GM23338 (cell line): Measurements from ENCODE around the gene SYNDIG1L. TPM values are rescaled to one million over a fixed set of nuclear protein-coding genes. Genes with fewer than 3 reads are reported as not detected.

Source experiments
- ATAC-seq: fragments of 200-7000 bp; cut with Tn5 transposase; 3 replicates; pipeline ENCODE4 v1.9.1; 2020
- DNase-seq: peaks from one replicate; pipeline ENCODE4 v3.0.0-alpha.2; 2015; ENCODE audit warnings: low spot score
- H2AFZ ChIP-seq: fragments of 200-600 bp; sonication (generic); 2 replicates; pipeline ENCODE4 v1.8.0; 2016; ENCODE audit warnings: antibody characterized with exemption, mild to moderate bottlenecking, moderate library complexity
- H3F3A ChIP-seq: fragments of 200-600 bp; sonication (generic); replicated peaks from 2 replicates; pipeline ENCODE4 v1.8.0; 2017; ENCODE audit warnings: antibody characterized with exemption, mixed run types, low read depth
- H3K27ac ChIP-seq: fragments of 200-600 bp; sonication (generic); 2 replicates; pipeline ENCODE4 v1.6.1; 2016; ENCODE audit warnings: low read depth
- H3K27me3 ChIP-seq: fragments of 200-600 bp; sonication (generic); 2 replicates; pipeline ENCODE4 v1.8.0; 2016; ENCODE audit warnings: mild to moderate bottlenecking, mixed run types, moderate library complexity; ENCODE audit not compliant: insufficient read depth
- H3K36me3 ChIP-seq: fragments of 200-600 bp; sonication (generic); 2 replicates; pipeline ENCODE4 v1.8.0; 2016; ENCODE audit warnings: mild to moderate bottlenecking; ENCODE audit not compliant: insufficient read depth
- H3K4me1 ChIP-seq: fragments of 200-600 bp; sonication (generic); 2 replicates; pipeline ENCODE4 v1.8.0; 2016; ENCODE audit warnings: mild to moderate bottlenecking, moderate library complexity; ENCODE audit not compliant: insufficient read depth
- H3K4me2 ChIP-seq: fragments of 200-600 bp; sonication (generic); 2 replicates; pipeline ENCODE4 v1.7.1; 2017; ENCODE audit warnings: mixed run types
- H3K4me3 ChIP-seq: fragments of 200-600 bp; sonication (generic); 2 replicates; pipeline ENCODE4 v1.6.1; 2016; ENCODE audit warnings: mixed run types
- H3K79me2 ChIP-seq: fragments of 200-600 bp; sonication (generic); replicated peaks from 2 replicates; pipeline ENCODE4 v1.8.0; 2017; ENCODE audit warnings: mild to moderate bottlenecking; ENCODE audit not compliant: insufficient read depth
- H3K9me2 ChIP-seq: fragments of 200-600 bp; sonication (generic); 2 replicates; pipeline ENCODE4 v1.8.0; 2017; ENCODE audit not compliant: insufficient read depth
- H4K20me1 ChIP-seq: fragments of 200-600 bp; sonication (generic); replicated peaks from 2 replicates; pipeline ENCODE4 v1.8.0; 2017; ENCODE audit warnings: mild to moderate bottlenecking; ENCODE audit not compliant: insufficient read depth
- H3K27ac Mint-ChIP-seq: 2 replicates; pipeline ENCODE4 v1.8.0; 2020; ENCODE audit warnings: inconsistent platforms, mild to moderate bottlenecking, moderate library complexity, mixed read lengths
- H3K27me3 Mint-ChIP-seq: 3 replicates; pipeline ENCODE4 v1.8.0; 2022; ENCODE audit warnings: low read depth, mild to moderate bottlenecking, moderate library complexity, mixed read lengths, inconsistent platforms; ENCODE audit not compliant: insufficient read depth, poor library complexity
- H3K36me3 Mint-ChIP-seq: 3 replicates; pipeline ENCODE4 v1.8.0; 2021; ENCODE audit warnings: low read depth, mild to moderate bottlenecking, inconsistent platforms, moderate library complexity, mixed read lengths
- H3K4me1 Mint-ChIP-seq: 3 replicates; pipeline ENCODE4 v1.8.0; 2020; ENCODE audit warnings: mild to moderate bottlenecking, inconsistent platforms, mixed read lengths
- H3K4me3 Mint-ChIP-seq: 3 replicates; pipeline ENCODE4 v1.8.0; 2021; ENCODE audit warnings: moderate library complexity, mild to moderate bottlenecking, inconsistent platforms, mixed read lengths
- H3K9me3 Mint-ChIP-seq: 3 replicates; pipeline ENCODE4 v1.8.0; 2020; ENCODE audit warnings: moderate library complexity, mild to moderate bottlenecking, inconsistent platforms, mixed read lengths
- CREB1 ChIP-seq: fragments of 250-450 bp; sonication (Bioruptor Pico); IDR thresholded peaks from 2 replicates; pipeline ENCODE4 v1.5.0; 2020; ENCODE audit warnings: low read depth, mild to moderate bottlenecking, moderate library complexity
- EZH2 ChIP-seq: fragments of 200-600 bp; sonication (generic); IDR thresholded peaks from one replicate; pipeline ENCODE4 v1.8.0; 2017; ENCODE audit warnings: antibody characterized with exemption, mild to moderate bottlenecking, low read depth; ENCODE audit not compliant: unreplicated experiment
- EZH2phosphoT487 ChIP-seq: fragments of 200-600 bp; sonication (generic); IDR thresholded peaks from one replicate; pipeline ENCODE4 v1.8.1; 2018; ENCODE audit warnings: antibody characterized with exemption; ENCODE audit not compliant: unreplicated experiment
- JUNB ChIP-seq: IDR thresholded peaks from one replicate; pipeline ENCODE4 v1.6.1; 2016; ENCODE audit warnings: antibody characterized with exemption; ENCODE audit not compliant: unreplicated experiment
- NANOG ChIP-seq: IDR thresholded peaks from 2 replicates; pipeline ENCODE4 v1.6.1; 2016; ENCODE audit warnings: antibody characterized with exemption, borderline replicate concordance
- POLR2AphosphoS5 ChIP-seq: IDR thresholded peaks from 2 replicates; pipeline ENCODE4 v1.6.1; 2016; ENCODE audit warnings: antibody characterized with exemption, low read depth
- ZNF114 ChIP-seq: fragments of 250-450 bp; sonication (Bioruptor Pico); IDR thresholded peaks from 2 replicates; pipeline ENCODE4 v1.5.0; 2020; ENCODE audit warnings: mild to moderate bottlenecking, moderate library complexity
- ZNF331 ChIP-seq: fragments of 250-450 bp; sonication (Bioruptor Pico); IDR thresholded peaks from 2 replicates; pipeline ENCODE4 v1.5.0; 2020; ENCODE audit warnings: low read depth, mild to moderate bottlenecking, moderate library complexity
- polyA plus RNA-seq: library from polyadenylated mRNA; unstranded; fragments of >200 nt; fragmentation: Nextera tagmentation; extraction: Ambion mirVana; gene quantifications from 2 replicates; pipeline ENCODE4 v1.2.1, GENCODE V29; 2016
- total RNA-seq: library from RNA; depleted of rRNA; stranded (reverse); fragments of >200 nt; shearing (Covaris generic); gene quantifications from 2 replicates; pipeline ENCODE4 v1.2.3, GENCODE V29; 2014
- TF ChIP-seq, protein P1 (sequence below): IDR thresholded peaks from 2 replicates; pipeline ENCODE4 v1.6.1; 2016; ENCODE audit warnings: antibody characterized with exemption
- TF ChIP-seq, protein P2 (sequence below): fragments of 250-450 bp; sonication (Bioruptor Pico); IDR thresholded peaks from 2 replicates; pipeline ENCODE4 v1.5.0; 2020; ENCODE audit warnings: mild to moderate bottlenecking, moderate library complexity
- TF ChIP-seq, protein P3 (sequence below): IDR thresholded peaks from one replicate; pipeline ENCODE4 v1.6.1; 2018; ENCODE audit warnings: antibody characterized with exemption; ENCODE audit not compliant: unreplicated experiment

The SYNDIG1L gene
- total and polyA plus RNA-seq, 2 experiments from 2014 or later, result 0.65 to 2.1 TPM

DNA sequence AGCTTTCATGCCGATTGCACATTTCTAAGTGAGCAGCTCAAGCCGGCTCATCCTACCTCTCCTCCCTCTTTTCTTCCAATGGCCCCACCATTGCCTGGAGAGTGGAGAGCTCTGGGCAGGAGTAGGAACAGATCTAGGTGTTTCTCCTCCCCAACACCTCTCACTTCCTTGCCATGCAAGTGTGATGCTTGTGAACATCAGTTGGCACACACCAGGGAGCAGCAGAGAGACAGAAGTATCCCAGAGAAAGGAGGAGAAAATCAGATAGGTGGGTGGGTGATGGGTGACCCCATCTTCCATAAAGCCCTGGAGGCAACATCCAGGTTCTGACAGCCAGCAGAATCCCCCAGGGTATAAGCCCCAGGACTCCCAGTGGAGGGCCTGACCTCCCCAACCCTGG is 39.3 kb upstream of the SYNDIG1L start:
- no peak overlapping the region for H3K27ac Mint-ChIP-seq
- no peaks in the 10 kb centered on the region for H3F3A ChIP-seq
- H3K4me3 ChIP-seq, result no peak overlapping the region
- H4K20me1 ChIP-seq, result no peaks in the 10 kb centered on the region
- H3K27me3 Mint-ChIP-seq, result no peaks in the 10 kb centered on the region
- TF ChIP-seq ZNF331 (CRISPR knock-in tag) (no peak), ZNF114 (CRISPR knock-in tag) (no peak), POLR2AphosphoS5 (no peak), JUNB (no peak)
- TF ChIP-seq, protein P1, sequence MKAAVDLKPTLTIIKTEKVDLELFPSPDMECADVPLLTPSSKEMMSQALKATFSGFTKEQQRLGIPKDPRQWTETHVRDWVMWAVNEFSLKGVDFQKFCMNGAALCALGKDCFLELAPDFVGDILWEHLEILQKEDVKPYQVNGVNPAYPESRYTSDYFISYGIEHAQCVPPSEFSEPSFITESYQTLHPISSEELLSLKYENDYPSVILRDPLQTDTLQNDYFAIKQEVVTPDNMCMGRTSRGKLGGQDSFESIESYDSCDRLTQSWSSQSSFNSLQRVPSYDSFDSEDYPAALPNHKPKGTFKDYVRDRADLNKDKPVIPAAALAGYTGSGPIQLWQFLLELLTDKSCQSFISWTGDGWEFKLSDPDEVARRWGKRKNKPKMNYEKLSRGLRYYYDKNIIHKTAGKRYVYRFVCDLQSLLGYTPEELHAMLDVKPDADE, result no peak
- no peak overlapping the region for H2AFZ ChIP-seq
- no peak for ATAC-seq
- H3K27me3 ChIP-seq, result no peaks in the 10 kb centered on the region
- peaks cover 7% of the 10 kb centered on the region for H3K4me1 Mint-ChIP-seq
- H3K4me1 ChIP-seq, result no peaks in the 10 kb centered on the region
- no peak overlapping the region for H3K4me2 ChIP-seq
- no peak overlapping the region for H3K4me3 Mint-ChIP-seq
- no peak for DNase-seq
- no peaks in the 10 kb centered on the region for H3K36me3 ChIP-seq
- H3K79me2 ChIP-seq, result no peaks in the 10 kb centered on the region
- no peak overlapping the region for H3K27ac ChIP-seq
- no peaks in the 10 kb centered on the region for H3K9me3 Mint-ChIP-seq
- no peaks in the 10 kb centered on the region for H3K9me2 ChIP-seq
- H3K36me3 Mint-ChIP-seq, result no peaks in the 10 kb centered on the region

DNA sequence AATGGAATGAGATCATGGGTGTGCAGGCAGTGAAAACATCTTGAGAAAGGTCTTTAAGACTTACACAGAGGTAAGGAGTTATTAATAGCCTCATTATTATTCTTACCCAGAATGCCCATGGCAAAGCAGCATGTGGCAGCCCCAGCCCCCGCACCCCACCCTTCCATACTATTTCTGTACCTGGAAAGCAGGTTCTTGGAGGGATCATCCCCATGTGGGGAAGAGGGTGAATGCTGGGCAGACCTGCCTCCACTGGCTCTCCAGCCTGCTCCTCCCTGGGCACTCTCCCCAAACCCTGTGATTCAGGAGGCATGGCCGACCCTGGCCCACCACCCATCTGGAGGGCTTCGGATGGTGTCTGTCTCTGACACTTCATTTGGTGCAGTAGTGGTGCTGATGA is 38.8 kb upstream of the SYNDIG1L start:
- no peak for DNase-seq
- no peak for ATAC-seq
- TF ChIP-seq EZH2phosphoT487, result no peak
- TF ChIP-seq, protein P2, sequence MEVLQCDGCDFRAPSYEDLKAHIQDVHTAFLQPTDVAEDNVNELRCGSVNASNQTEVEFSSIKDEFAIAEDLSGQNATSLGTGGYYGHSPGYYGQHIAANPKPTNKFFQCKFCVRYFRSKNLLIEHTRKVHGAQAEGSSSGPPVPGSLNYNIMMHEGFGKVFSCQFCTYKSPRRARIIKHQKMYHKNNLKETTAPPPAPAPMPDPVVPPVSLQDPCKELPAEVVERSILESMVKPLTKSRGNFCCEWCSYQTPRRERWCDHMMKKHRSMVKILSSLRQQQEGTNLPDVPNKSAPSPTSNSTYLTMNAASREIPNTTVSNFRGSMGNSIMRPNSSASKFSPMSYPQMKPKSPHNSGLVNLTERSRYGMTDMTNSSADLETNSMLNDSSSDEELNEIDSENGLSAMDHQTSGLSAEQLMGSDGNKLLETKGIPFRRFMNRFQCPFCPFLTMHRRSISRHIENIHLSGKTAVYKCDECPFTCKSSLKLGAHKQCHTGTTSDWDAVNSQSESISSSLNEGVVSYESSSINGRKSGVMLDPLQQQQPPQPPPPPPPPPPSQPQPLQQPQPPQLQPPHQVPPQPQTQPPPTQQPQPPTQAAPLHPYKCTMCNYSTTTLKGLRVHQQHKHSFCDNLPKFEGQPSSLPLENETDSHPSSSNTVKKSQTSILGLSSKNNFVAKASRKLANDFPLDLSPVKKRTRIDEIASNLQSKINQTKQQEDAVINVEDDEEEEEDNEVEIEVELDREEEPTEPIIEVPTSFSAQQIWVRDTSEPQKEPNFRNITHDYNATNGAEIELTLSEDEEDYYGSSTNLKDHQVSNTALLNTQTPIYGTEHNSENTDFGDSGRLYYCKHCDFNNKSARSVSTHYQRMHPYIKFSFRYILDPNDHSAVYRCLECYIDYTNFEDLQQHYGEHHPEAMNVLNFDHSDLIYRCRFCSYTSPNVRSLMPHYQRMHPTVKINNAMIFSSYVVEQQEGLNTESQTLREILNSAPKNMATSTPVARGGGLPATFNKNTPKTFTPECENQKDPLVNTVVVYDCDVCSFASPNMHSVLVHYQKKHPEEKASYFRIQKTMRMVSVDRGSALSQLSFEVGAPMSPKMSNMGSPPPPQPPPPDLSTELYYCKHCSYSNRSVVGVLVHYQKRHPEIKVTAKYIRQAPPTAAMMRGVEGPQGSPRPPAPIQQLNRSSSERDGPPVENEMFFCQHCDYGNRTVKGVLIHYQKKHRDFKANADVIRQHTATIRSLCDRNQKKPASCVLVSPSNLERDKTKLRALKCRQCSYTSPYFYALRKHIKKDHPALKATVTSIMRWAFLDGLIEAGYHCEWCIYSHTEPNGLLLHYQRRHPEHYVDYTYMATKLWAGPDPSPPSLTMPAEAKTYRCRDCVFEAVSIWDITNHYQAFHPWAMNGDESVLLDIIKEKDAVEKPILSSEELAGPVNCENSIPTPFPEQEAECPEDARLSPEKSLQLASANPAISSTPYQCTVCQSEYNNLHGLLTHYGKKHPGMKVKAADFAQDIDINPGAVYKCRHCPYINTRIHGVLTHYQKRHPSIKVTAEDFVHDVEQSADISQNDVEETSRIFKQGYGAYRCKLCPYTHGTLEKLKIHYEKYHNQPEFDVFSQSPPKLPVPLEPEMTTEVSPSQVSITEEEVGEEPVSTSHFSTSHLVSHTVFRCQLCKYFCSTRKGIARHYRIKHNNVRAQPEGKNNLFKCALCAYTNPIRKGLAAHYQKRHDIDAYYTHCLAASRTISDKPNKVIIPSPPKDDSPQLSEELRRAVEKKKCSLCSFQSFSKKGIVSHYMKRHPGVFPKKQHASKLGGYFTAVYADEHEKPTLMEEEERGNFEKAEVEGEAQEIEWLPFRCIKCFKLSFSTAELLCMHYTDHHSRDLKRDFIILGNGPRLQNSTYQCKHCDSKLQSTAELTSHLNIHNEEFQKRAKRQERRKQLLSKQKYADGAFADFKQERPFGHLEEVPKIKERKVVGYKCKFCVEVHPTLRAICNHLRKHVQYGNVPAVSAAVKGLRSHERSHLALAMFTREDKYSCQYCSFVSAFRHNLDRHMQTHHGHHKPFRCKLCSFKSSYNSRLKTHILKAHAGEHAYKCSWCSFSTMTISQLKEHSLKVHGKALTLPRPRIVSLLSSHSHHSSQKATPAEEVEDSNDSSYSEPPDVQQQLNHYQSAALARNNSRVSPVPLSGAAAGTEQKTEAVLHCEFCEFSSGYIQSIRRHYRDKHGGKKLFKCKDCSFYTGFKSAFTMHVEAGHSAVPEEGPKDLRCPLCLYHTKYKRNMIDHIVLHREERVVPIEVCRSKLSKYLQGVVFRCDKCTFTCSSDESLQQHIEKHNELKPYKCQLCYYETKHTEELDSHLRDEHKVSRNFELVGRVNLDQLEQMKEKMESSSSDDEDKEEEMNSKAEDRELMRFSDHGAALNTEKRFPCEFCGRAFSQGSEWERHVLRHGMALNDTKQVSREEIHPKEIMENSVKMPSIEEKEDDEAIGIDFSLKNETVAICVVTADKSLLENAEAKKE (CRISPR knock-in tag), result no peak
- no peak for TF ChIP-seq CREB1 (CRISPR knock-in tag)
- TF ChIP-seq NANOG, result no peak
- no peak for TF ChIP-seq POLR2AphosphoS5
- TF ChIP-seq, protein P3, sequence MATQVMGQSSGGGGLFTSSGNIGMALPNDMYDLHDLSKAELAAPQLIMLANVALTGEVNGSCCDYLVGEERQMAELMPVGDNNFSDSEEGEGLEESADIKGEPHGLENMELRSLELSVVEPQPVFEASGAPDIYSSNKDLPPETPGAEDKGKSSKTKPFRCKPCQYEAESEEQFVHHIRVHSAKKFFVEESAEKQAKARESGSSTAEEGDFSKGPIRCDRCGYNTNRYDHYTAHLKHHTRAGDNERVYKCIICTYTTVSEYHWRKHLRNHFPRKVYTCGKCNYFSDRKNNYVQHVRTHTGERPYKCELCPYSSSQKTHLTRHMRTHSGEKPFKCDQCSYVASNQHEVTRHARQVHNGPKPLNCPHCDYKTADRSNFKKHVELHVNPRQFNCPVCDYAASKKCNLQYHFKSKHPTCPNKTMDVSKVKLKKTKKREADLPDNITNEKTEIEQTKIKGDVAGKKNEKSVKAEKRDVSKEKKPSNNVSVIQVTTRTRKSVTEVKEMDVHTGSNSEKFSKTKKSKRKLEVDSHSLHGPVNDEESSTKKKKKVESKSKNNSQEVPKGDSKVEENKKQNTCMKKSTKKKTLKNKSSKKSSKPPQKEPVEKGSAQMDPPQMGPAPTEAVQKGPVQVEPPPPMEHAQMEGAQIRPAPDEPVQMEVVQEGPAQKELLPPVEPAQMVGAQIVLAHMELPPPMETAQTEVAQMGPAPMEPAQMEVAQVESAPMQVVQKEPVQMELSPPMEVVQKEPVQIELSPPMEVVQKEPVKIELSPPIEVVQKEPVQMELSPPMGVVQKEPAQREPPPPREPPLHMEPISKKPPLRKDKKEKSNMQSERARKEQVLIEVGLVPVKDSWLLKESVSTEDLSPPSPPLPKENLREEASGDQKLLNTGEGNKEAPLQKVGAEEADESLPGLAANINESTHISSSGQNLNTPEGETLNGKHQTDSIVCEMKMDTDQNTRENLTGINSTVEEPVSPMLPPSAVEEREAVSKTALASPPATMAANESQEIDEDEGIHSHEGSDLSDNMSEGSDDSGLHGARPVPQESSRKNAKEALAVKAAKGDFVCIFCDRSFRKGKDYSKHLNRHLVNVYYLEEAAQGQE, result no peak
- no peak for TF ChIP-seq JUNB
- TF ChIP-seq EZH2, result no peak
- no peak for TF ChIP-seq ZNF114 (CRISPR knock-in tag)
- TF ChIP-seq, protein P1, result no peak

More for the DNA sequence above, 38.8 kb upstream of the SYNDIG1L start:
- Histone ChIP-seq H4K20me1 (no peaks in the 10 kb centered on the region), H3K27ac (no peak overlapping the region), H3K4me2 (no peak overlapping the region), H3K27me3 (no peaks in the 10 kb centered on the region), H3K9me2 (no peaks in the 10 kb centered on the region), H3K79me2 (no peaks in the 10 kb centered on the region), H3K36me3 (no peaks in the 10 kb centered on the region), H2AFZ (no peak overlapping the region), H3K4me1 (no peaks in the 10 kb centered on the region), H3K4me3 (no peak overlapping the region), H3F3A (no peaks in the 10 kb centered on the region)
- no peaks in the 10 kb centered on the region for H3K36me3 Mint-ChIP-seq
- no peak overlapping the region for H3K4me3 Mint-ChIP-seq
- no peaks in the 10 kb centered on the region for H3K9me3 Mint-ChIP-seq
- H3K27ac Mint-ChIP-seq, result no peak overlapping the region
- H3K4me1 Mint-ChIP-seq, result peaks cover 9% of the 10 kb centered on the region
- H3K27me3 Mint-ChIP-seq, result no peaks in the 10 kb centered on the region
